ENCODE measurements around the gene ROBO3. TPM values are rescaled to one million over a fixed set of nuclear protein-coding genes. Genes with fewer than 3 reads are reported as not detected.
A peak's percentile ranks its signal among the peaks of the same experiment; 100 is the strongest.

ROBO3 gene
- total and polyA plus RNA-seq, 2 donors (not counting 3 experiments of a cell fraction or from before 2014, with no cell fraction given): 27.1 to 65.4 TPM

GRCh38 chr11:124890683-124891372 is 25.6 kb downstream of the ROBO3 start:
- peaks cover 81% of the 10 kb centered on the region for H3K79me2 ChIP-seq (ENCODE audit: control insufficient read depth, insufficient read depth, low read length)
- no peaks in the 10 kb centered on the region for H3K27me3 ChIP-seq (ENCODE audit: control insufficient read depth in 2 of 2, insufficient read depth in 2 of 2, low read length in 2 of 2)
- BruUV-seq (replicated peaks): no TSS peak
- dilution Hi-C loops (cut with MboI; ENCODE audit: extremely low pct_ligation_motif_present, low sequenced_read_pairs) (no loop called here), intact Hi-C loops (cut with micrococcal nuclease) (loop anchor here (10.0 kb wide), 1 partner anchor 704 kb away; the partner anchor contains the start of gene STT3A)
- H3K4me2 ChIP-seq (ENCODE audit: insufficient read depth, low read length): no peak overlapping the region
- CTCF ChIA-PET: interaction anchor here (3.0 to 4.8 kb wide), 2 partner anchors 15 to 53 kb away, joined by 10 to 29 read pairs; no protein-coding TSS in a partner anchor
- H3K9me1 ChIP-seq (replicated peaks; ENCODE audit: control insufficient read depth, extremely low read depth, insufficient read depth, low read length): no peaks in the 10 kb centered on the region
- no peaks in the 10 kb centered on the region for H3K9me3 ChIP-seq (replicated peaks; ENCODE audit: control insufficient read depth, insufficient read depth, low read length)
- H3K9ac ChIP-seq (replicated peaks; ENCODE audit: extremely low read depth, insufficient read depth, low read length): no peak overlapping the region
- no peak overlapping the region for H2AFZ ChIP-seq (ENCODE audit: low read depth, low read length)
- H3K4me1 ChIP-seq (ENCODE audit: control insufficient read depth, extremely low read depth, insufficient read depth, low read length): peaks cover 89% of the 10 kb centered on the region
- no peak overlapping the region for H3K27ac ChIP-seq (ENCODE audit: insufficient read depth, low read depth, low read length)
- no peaks in the 10 kb centered on the region for H4K20me1 ChIP-seq (replicated peaks; ENCODE audit: control insufficient read depth, extremely low read depth, insufficient read depth, low read length)
- H3K4me3 ChIP-seq (replicated peaks in 1 of 3; ENCODE audit: insufficient read depth in 1 of 3, low read depth in 1 of 3, low read length in 3 of 3): no peak overlapping the region
- FAIRE-seq (no peak), DNase-seq (ENCODE audit: low read depth, low spot score) (no peak)
- peaks cover 71 to 75% of the 10 kb centered on the region in 2 experiments for H3K36me3 ChIP-seq (ENCODE audit: control insufficient read depth in 2 of 2, extremely low read depth in 1 of 2, insufficient read depth in 2 of 2, low read length in 2 of 2)
- TF ChIP-seq EZH2 (IDR thresholded peaks at IDR 0.05; ENCODE audit: borderline replicate concordance, low read depth, low read length, severe bottlenecking) (no peak), POLR2AphosphoS5 (IDR thresholded peaks at IDR 0.05; ENCODE audit: insufficient read depth, low read depth, low read length) (peak; percentile 13), POLR2A (IDR thresholded peaks at IDR 0.05; ENCODE audit: low read depth, low read length) (peak; percentile 61)
- POLR2A ChIA-PET: interaction anchor here (1.1 to 4.0 kb wide), 6 partner anchors 8 to 63 kb away, joined by 3 to 23 read pairs (median 5); partner anchors contain the start of gene CCDC15

- CTCF ChIA-PET: interaction anchor here (0.8 to 3.0 kb wide), 4 partner anchors 10 to 62 kb away, joined by 3 to 10 read pairs (median 6); partner anchors contain the start of gene CCDC15
- no peaks in the 10 kb centered on the region for H4K20me1 ChIP-seq (replicated peaks; ENCODE audit: control insufficient read depth, extremely low read depth, insufficient read depth, low read length)
- dilution Hi-C loops (cut with MboI; ENCODE audit: extremely low pct_ligation_motif_present, low sequenced_read_pairs): no loop called here
- BruUV-seq (replicated peaks): no TSS peak
- intact Hi-C loops (cut with micrococcal nuclease): loop anchor here (10.0 kb wide), 1 partner anchor 703 kb away; the partner anchor contains the start of gene STT3A
- peaks cover 85% of the 10 kb centered on the region for H3K4me1 ChIP-seq (ENCODE audit: control insufficient read depth, extremely low read depth, insufficient read depth, low read length)
- no peaks in the 10 kb centered on the region for H3K27me3 ChIP-seq (ENCODE audit: control insufficient read depth in 2 of 2, insufficient read depth in 2 of 2, low read length in 2 of 2)
- no peak for FAIRE-seq
- no peak for DNase-seq (ENCODE audit: low read depth, low spot score)
- no peak overlapping the region for H3K27ac ChIP-seq (ENCODE audit: insufficient read depth, low read depth, low read length)
- TF ChIP-seq EZH2 (IDR thresholded peaks at IDR 0.05; ENCODE audit: borderline replicate concordance, low read depth, low read length, severe bottlenecking): no peak
- TF ChIP-seq CTCF (IDR thresholded peaks at IDR 0.05; ENCODE audit: extremely low read depth in 1 of 2, insufficient read depth in 1 of 2, low read depth in 1 of 2, low read length in 2 of 2): no peak
- TF ChIP-seq POLR2AphosphoS5 (IDR thresholded peaks at IDR 0.05; ENCODE audit: insufficient read depth, low read depth, low read length): peak; percentile 21
- TF ChIP-seq POLR2A (IDR thresholded peaks at IDR 0.05; ENCODE audit: low read depth, low read length): no peak
- TF ChIP-seq FOS (IDR thresholded peaks at IDR 0.05; ENCODE audit: borderline replicate concordance, insufficient read depth, low read length): no peak
- TF ChIP-seq GATA2 (IDR thresholded peaks at IDR 0.05; ENCODE audit: insufficient read depth, insufficient read length, low read depth, low read length): no peak
- no peaks in the 10 kb centered on the region for H3K9me3 ChIP-seq (replicated peaks; ENCODE audit: control insufficient read depth, insufficient read depth, low read length)
- H3K79me2 ChIP-seq (ENCODE audit: control insufficient read depth, insufficient read depth, low read length): peaks cover 87% of the 10 kb centered on the region
- no peak overlapping the region for H3K4me2 ChIP-seq (ENCODE audit: insufficient read depth, low read length)
- no peak overlapping the region for H3K9ac ChIP-seq (replicated peaks; ENCODE audit: extremely low read depth, insufficient read depth, low read length)
- POLR2A ChIA-PET: interaction anchor here (1.5 to 4.0 kb wide), 4 partner anchors 9 to 62 kb away, joined by 4 to 23 read pairs (median 6); partner anchors contain the start of gene CCDC15
- H3K36me3 ChIP-seq (ENCODE audit: control insufficient read depth in 2 of 2, extremely low read depth in 1 of 2, insufficient read depth in 2 of 2, low read length in 2 of 2): peaks cover 66 to 74% of the 10 kb centered on the region in 2 experiments
- H3K4me3 ChIP-seq (replicated peaks in 1 of 3; ENCODE audit: insufficient read depth in 1 of 3, low read depth in 1 of 3, low read length in 3 of 3): no peak overlapping the region
- no peaks in the 10 kb centered on the region for H3K9me1 ChIP-seq (replicated peaks; ENCODE audit: control insufficient read depth, extremely low read depth, insufficient read depth, low read length)
- H2AFZ ChIP-seq (ENCODE audit: low read depth, low read length): no peak overlapping the region
Measured at GRCh38 chr11:124891373-124891861, 26.2 kb downstream of the ROBO3 start.
